ENCODE measurements around the gene OR2A14. TPM values are rescaled to one million over a fixed set of nuclear protein-coding genes. Genes with fewer than 3 reads are reported as not detected.

Gene OR2A14
- total and polyA plus RNA-seq, 2 experiments from 2014 or later: not detected

- Mint-ChIP-seq H3K36me3 (ENCODE audit: low read depth) (no peaks in the 10 kb centered on the region), H3K4me3 (no peak within 1 kb of the TSS), H3K4me1 (no peaks in the 10 kb centered on the region), H3K9me3 (no peaks in the 10 kb centered on the region), H3K27ac (no peak within 1 kb of the TSS), H3K27me3 (ENCODE audit: insufficient read depth, low read depth, poor library complexity) (no peaks in the 10 kb centered on the region)
- Histone ChIP-seq H3F3A (replicated peaks; ENCODE audit: low read depth) (no peaks in the 10 kb centered on the region), H3K79me2 (replicated peaks; ENCODE audit: insufficient read depth) (no peaks in the 10 kb centered on the region), H3K4me2 (no peak within 1 kb of the TSS), H3K27ac (ENCODE audit: low read depth) (no peak within 1 kb of the TSS), H3K36me3 (ENCODE audit: insufficient read depth) (no peaks in the 10 kb centered on the region), H4K20me1 (replicated peaks; ENCODE audit: insufficient read depth) (no peaks in the 10 kb centered on the region), H3K27me3 (ENCODE audit: insufficient read depth) (no peaks in the 10 kb centered on the region), H3K4me3 (no peak within 1 kb of the TSS), H3K9me2 (ENCODE audit: insufficient read depth) (no peaks in the 10 kb centered on the region), H3K4me1 (ENCODE audit: insufficient read depth) (no peaks in the 10 kb centered on the region), H2AFZ (no peak within 1 kb of the TSS)
- no peak for DNase-seq (ENCODE audit: low spot score)
- ATAC-seq: no peak
- TF ChIP-seq REST (IDR thresholded peaks at IDR 0.05; ENCODE audit: unreplicated experiment) (no peak), STAT1 (IDR thresholded peaks at IDR 0.05; ENCODE audit: unreplicated experiment) (no peak), EZH2phosphoT487 (IDR thresholded peaks at IDR 0.05; ENCODE audit: unreplicated experiment) (no peak), JUNB (IDR thresholded peaks at IDR 0.05; ENCODE audit: unreplicated experiment) (no peak)
Measured at GRCh38 chr7:144109283-144109682, 13.7 kb upstream of the OR2A14 start, which contains the start of gene OR2A2. Gene OR2A2 (plus strand): TSS chr7:144109583. CDS start chr7:144109583, 0 bp downstream.

GRCh38 chr7:144110272-144110671, 12.7 kb upstream of the OR2A14 start:
- Mint-ChIP-seq H3K4me3 (no peak overlapping the region), H3K36me3 (ENCODE audit: low read depth) (no peaks in the 10 kb centered on the region), H3K27ac (no peak overlapping the region), H3K4me1 (no peaks in the 10 kb centered on the region), H3K9me3 (no peaks in the 10 kb centered on the region), H3K27me3 (ENCODE audit: insufficient read depth, low read depth, poor library complexity) (no peaks in the 10 kb centered on the region)
- Histone ChIP-seq H3K4me1 (ENCODE audit: insufficient read depth) (no peaks in the 10 kb centered on the region), H3K27ac (ENCODE audit: low read depth) (no peak overlapping the region), H3K9me2 (ENCODE audit: insufficient read depth) (no peaks in the 10 kb centered on the region), H3K4me2 (no peak overlapping the region), H3K36me3 (ENCODE audit: insufficient read depth) (no peaks in the 10 kb centered on the region), H2AFZ (no peak overlapping the region), H3F3A (replicated peaks; ENCODE audit: low read depth) (no peaks in the 10 kb centered on the region), H3K79me2 (replicated peaks; ENCODE audit: insufficient read depth) (no peaks in the 10 kb centered on the region), H3K4me3 (no peak overlapping the region), H4K20me1 (replicated peaks; ENCODE audit: insufficient read depth) (no peaks in the 10 kb centered on the region), H3K27me3 (ENCODE audit: insufficient read depth) (no peaks in the 10 kb centered on the region)
- ATAC-seq (peak; percentile 82), DNase-seq (ENCODE audit: low spot score) (peak; percentile 28)
- TF ChIP-seq ETS1 (IDR thresholded peaks at IDR 0.05) (no peak), CTCF (conservative IDR thresholded peaks at IDR 0.05; ENCODE audit: low read depth in 2 of 2) (peak; percentile 46 to 72; a peak in 3 of 4 replicates)
